WTC11 (cell line): Measurements from ENCODE around the gene HECTD4.

Experiments
- CREM ChIP-seq: sonication (generic); formaldehyde crosslinking; IDR thresholded peaks from 2 replicates; pipeline ENCODE4 v1.8.1; 2022; ENCODE audit warnings: mild to moderate bottlenecking, missing genetic modification reagents, moderate library complexity
- FOXP1 ChIP-seq: sonication (generic); formaldehyde crosslinking; IDR thresholded peaks from 2 replicates; pipeline ENCODE4 v1.8.0; 2022; ENCODE audit warnings: missing genetic modification reagents, mild to moderate bottlenecking, moderate library complexity, borderline replicate concordance
- JUN ChIP-seq: sonication (generic); formaldehyde crosslinking; IDR thresholded peaks from 2 replicates; pipeline ENCODE4 v1.8.0; 2023; ENCODE audit warnings: mild to moderate bottlenecking, missing genetic modification reagents
- TF ChIP-seq, protein P1 (sequence below): sonication (generic); formaldehyde crosslinking; IDR thresholded peaks from 2 replicates; pipeline ENCODE4 v1.8.1; 2023; ENCODE audit warnings: mild to moderate bottlenecking, moderate library complexity, missing genetic modification reagents

DNA sequence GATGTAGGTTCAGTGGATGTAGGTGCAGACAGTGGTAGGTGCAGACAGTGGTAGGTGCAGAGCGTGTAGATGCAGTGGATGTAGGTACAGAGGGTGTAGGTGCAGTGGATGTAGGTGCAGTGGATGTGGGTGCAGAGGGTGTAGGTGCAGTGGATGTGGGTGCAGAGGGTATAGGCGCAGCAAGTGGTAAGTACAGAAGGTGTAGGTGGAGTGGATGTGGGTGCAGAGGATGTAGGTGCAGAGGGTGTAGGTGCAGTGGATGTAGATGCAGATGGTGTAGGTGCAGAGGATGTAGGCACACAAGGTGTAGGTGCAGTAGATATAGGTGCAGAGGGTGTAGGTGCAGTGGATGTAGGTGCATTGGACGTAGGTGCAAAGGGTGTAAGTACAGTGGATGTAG, 86.0 kb downstream of the HECTD4 start:
- TF ChIP-seq, protein P1, sequence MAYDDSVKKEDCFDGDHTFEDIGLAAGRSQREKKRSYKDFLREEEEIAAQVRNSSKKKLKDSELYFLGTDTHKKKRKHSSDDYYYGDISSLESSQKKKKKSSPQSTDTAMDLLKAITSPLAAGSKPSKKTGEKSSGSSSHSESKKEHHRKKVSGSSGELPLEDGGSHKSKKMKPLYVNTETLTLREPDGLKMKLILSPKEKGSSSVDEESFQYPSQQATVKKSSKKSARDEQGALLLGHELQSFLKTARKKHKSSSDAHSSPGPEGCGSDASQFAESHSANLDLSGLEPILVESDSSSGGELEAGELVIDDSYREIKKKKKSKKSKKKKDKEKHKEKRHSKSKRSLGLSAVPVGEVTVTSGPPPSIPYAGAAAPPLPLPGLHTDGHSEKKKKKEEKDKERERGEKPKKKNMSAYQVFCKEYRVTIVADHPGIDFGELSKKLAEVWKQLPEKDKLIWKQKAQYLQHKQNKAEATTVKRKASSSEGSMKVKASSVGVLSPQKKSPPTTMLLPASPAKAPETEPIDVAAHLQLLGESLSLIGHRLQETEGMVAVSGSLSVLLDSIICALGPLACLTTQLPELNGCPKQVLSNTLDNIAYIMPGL (CRISPR knock-in tag) = no peak
- no peak for TF ChIP-seq JUN (CRISPR knock-in tag)
- no peak for TF ChIP-seq CREM (CRISPR knock-in tag)
- TF ChIP-seq FOXP1 (CRISPR knock-in tag) = no peak
